Measurements from ENCODE around the gene ACCS. TPM values are rescaled to one million over a fixed set of nuclear protein-coding genes. Genes with fewer than 3 reads are reported as not detected.

Gene ACCS
- total and polyA plus RNA-seq, 8 donors = 10.1 to 68.1 (median 16.2) TPM

DNA sequence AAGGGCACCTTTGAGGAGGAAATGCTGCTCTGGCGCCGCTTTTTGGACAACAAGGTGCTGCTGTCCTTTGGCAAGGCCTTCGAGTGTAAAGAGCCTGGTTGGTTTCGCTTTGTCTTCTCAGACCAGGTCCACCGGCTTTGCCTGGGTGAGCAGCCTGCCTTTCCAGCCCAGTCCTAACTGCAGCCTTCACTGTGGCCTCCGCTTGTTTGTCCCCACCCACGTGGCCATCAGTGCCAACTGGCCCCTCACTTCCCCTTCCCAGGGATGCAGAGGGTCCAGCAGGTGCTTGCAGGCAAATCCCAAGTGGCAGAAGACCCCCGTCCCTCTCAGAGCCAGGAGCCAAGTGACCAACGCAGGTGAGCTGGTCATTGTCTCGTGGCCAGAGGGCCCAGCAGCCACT, 17.4 kb downstream of the ACCS start:
- TF ChIP-seq, protein P1, sequence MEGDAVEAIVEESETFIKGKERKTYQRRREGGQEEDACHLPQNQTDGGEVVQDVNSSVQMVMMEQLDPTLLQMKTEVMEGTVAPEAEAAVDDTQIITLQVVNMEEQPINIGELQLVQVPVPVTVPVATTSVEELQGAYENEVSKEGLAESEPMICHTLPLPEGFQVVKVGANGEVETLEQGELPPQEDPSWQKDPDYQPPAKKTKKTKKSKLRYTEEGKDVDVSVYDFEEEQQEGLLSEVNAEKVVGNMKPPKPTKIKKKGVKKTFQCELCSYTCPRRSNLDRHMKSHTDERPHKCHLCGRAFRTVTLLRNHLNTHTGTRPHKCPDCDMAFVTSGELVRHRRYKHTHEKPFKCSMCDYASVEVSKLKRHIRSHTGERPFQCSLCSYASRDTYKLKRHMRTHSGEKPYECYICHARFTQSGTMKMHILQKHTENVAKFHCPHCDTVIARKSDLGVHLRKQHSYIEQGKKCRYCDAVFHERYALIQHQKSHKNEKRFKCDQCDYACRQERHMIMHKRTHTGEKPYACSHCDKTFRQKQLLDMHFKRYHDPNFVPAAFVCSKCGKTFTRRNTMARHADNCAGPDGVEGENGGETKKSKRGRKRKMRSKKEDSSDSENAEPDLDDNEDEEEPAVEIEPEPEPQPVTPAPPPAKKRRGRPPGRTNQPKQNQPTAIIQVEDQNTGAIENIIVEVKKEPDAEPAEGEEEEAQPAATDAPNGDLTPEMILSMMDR (IDR thresholded peaks at IDR 0.05) = no peak
- Histone ChIP-seq H3K4me1 (no peaks in the 10 kb centered on the region), H3K4me3 (no peak overlapping the region), H3K27me3 (no peaks in the 10 kb centered on the region), H3K36me3 (peaks cover 0 to 3% (median 0%) of the 10 kb centered on the region in 3 donors), H3K9me3 (no peaks in the 10 kb centered on the region), H3K27ac (no peak overlapping the region)
- ATAC-seq (no peak), DNase-seq (no peak), FAIRE-seq (no peak)
- 94% methylated on average over 10 of the region's 10 CpGs for WGBS, 2 donors
- intact Hi-C loops (cut with DNase I) = no loop called here

DNA sequence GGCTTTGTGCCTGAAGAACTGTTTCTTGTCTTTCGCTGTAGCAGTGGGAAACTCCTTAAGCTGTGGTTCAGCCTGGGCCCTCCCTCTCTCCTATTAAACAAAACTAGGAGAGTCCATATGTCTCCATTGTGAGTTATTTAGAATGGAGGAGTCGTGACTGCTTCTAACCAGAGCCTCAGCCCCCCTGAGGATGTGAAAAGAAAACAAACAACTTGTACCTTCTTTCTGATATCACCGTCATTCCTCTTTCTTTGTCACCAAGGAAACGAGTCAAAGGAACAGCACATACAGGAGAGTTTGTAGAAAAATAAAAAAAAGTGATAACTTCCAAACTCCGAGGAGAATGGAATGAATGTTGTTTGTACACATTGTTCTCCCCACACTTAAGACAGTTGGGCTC, 17.8 kb downstream of the ACCS start:
- Histone ChIP-seq H3K9me3 (no peaks in the 10 kb centered on the region), H3K4me1 (no peaks in the 10 kb centered on the region), H3K27me3 (no peaks in the 10 kb centered on the region), H3K4me3 (no peak overlapping the region), H3K27ac (no peak overlapping the region), H3K36me3 (peaks cover 0 to 3% (median 0%) of the 10 kb centered on the region in 3 donors)
- TF ChIP-seq, protein P1 (IDR thresholded peaks at IDR 0.05) = no peak
- WGBS, 2 donors = 87 to 89% methylated on average over 5 of the region's 5 CpGs
- ATAC-seq (no peak), FAIRE-seq (no peak), DNase-seq (no peak)
- intact Hi-C loops (cut with DNase I) = no loop called here

- H3K36me3 ChIP-seq = peaks cover 0 to 3% (median 0%) of the 10 kb centered on the region in 3 donors
- TF ChIP-seq, protein P1 (IDR thresholded peaks at IDR 0.05) = no peak
- H3K4me1 ChIP-seq = no peaks in the 10 kb centered on the region
- no peaks in the 10 kb centered on the region for H3K9me3 ChIP-seq
- DNase-seq (no peak), ATAC-seq (no peak), FAIRE-seq (no peak)
- WGBS, 2 donors = 96 to 98% methylated on average over 1 of the region's 1 CpG
- H3K27ac ChIP-seq = no peak overlapping the region
- H3K4me3 ChIP-seq = no peak overlapping the region
- intact Hi-C loops (cut with DNase I) = no loop called here
- no peaks in the 10 kb centered on the region for H3K27me3 ChIP-seq
Measured at GRCh38 chr11:44085330-44085729, 19.3 kb downstream of the ACCS start.

DNA sequence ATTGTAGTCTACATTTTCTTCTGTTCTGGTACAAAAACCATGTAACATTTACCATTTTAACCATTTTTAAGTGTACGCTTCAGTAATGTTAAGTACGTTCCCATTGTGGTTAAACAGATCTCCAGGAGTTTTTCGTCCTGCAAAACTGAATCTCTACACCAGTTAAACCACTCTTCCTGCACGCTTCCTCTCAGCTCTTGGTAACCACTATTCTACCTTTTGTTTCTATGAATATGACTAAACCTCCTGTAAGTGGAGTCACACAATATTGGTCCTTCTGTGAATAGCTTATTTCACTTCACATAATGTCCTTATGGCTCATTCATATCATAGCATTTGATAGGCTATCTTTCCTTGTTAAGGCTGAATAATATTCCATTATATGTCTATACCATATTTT, 22.3 kb downstream of the ACCS start:
- no peak for DNase-seq
- Histone ChIP-seq H3K27ac (no peak overlapping the region), H3K36me3 (peaks cover 0 to 3% (median 0%) of the 10 kb centered on the region in 3 donors), H3K4me3 (no peak overlapping the region), H3K9me3 (no peaks in the 10 kb centered on the region), H3K4me1 (no peaks in the 10 kb centered on the region), H3K27me3 (no peaks in the 10 kb centered on the region)
- ATAC-seq = no peak
- FAIRE-seq = no peak
- 94 to 98% methylated on average over 4 of the region's 4 CpGs for WGBS, 2 donors
- TF ChIP-seq, protein P1 (IDR thresholded peaks at IDR 0.05) = no peak
- intact Hi-C loops (cut with DNase I) = no loop called here

GRCh38 chr11:44088871-44089270, 22.8 kb downstream of the ACCS start:
- no peak overlapping the region for H3K27ac ChIP-seq
- H3K4me1 ChIP-seq = no peaks in the 10 kb centered on the region
- H3K9me3 ChIP-seq = no peaks in the 10 kb centered on the region
- ATAC-seq (no peak), FAIRE-seq (no peak), DNase-seq (no peak)
- TF ChIP-seq, protein P1 (IDR thresholded peaks at IDR 0.05) = no peak
- WGBS, 2 donors = 87 to 89% methylated on average over 4 of the region's 4 CpGs
- intact Hi-C loops (cut with DNase I) = no loop called here
- no peak overlapping the region for H3K4me3 ChIP-seq
- no peaks in the 10 kb centered on the region for H3K36me3 ChIP-seq
- H3K27me3 ChIP-seq = no peaks in the 10 kb centered on the region
